Fibroblast of skin of left biceps (primary cell): ENCODE data around the gene DDX23.
"Not testable (repeated sequence)": the region's sequence is repeated elsewhere in the genome, so short reads cannot be mapped to it uniquely, and the experiment has no call there.

Source experiments
- DNase-seq, 2 experiments: peaks; one replicate each; pipeline ENCODE4 v3.0.0-alpha.2; 2013; ENCODE audit warnings: low read depth in 2 of 2

Gene DDX23

GRCh38 chr12:48851883-48852733 lies at the start of gene DDX23:
Gene DDX23, minus strand, starts transcription at chr12:48852163. Its CDS starts 6,381 bp downstream, at chr12:48845782.
- DNase-seq: peak; percentile 91 to 92

DNA sequence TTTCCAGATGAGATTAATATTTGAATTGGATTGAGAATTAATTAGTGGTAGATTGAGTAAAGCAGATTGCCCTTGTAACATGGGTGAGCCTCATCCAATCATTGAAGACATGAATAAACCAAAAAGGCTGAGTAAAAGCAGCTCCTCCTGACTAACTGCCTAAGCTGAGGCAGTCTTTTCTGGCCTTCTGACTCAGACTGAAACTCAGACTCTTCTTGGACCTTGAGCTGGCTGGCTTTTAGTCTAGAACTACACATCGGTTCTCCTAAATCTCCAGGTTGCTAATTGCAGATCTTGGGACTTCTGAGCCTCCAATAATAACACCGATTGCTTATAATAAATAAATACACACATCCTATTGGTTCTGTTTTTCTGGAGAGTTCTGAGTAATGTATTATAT lies 49.3 kb upstream of the DDX23 start:
- no peak for DNase-seq

DNA sequence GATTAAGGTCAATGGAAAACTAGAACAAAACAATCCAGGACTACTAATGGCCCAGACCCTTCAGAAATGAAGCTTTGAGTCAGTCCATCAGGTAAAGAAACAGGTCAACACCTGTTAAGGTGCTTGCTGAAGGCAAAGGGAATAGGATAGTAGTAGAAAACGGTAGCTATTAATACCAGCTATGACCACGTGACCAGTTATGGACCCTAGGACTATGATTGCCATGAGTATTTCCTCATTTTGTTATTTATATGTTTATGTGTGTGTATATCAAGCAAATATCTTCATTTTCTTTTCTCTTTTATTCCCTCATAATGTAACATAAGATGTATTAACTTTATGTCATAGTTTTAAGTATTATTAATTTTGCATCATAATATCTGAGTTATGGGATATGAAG lies 47.7 kb upstream of the DDX23 start:
- DNase-seq: no peak

DNA sequence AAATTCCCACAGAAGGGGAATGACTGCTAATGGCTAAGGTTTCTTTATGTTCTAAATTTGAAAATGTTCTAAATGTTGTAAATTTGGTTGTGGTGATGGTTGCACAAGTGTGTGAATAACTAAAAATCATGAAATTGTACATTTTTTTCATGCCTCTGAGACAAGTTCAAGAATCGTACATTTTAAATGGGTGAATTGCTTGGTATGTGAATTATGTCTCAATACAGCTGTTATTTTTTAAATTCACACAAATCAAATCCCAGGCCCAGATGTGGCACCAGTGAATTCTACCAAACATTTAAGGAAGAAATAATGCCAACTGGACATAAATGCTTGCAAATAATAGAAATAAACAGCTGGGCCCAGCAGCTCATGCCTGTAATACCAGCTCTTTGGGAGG lies 42.3 kb upstream of the DDX23 start:
- DNase-seq: no peak

DNA sequence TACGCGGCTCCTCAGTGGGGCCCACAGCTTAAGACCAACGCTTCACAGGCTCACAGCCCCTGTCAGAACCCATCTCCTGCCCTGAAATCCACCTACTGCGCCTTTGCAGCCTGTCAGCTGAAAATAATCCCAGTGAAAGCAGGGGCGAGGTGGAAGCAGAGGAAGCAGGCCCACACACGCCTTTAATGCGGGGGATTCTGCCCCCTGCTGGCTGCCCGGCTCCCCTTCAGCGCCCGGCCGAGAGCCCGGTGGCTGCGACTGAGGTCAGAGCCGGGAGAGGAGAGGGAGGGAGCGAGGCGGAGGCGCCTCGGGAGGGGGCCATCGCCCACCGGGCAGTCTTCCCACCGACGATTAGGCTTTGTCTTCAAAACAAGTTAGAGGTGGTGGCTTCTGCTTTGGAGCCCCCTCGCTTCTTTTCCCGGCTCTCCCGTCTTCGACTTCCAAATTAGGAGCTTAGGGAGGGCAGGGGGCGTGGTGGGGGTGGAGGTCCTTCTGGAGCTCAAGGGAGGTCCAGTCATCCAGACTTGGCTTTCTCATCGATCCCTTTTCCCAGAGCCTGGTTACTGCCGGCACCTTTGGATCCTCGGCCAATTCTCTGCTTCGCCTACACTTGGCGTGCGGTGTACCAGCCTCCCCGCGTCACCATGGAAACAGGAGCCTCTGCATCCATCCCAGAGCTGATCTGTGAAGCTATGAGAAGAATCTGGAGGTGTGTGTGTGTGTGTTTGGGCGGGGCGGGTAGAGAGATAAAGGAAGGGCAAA lies 38.9 kb upstream of the DDX23 start:
- peak in 1 of 2 experiments; percentile 32 for DNase-seq

DNA sequence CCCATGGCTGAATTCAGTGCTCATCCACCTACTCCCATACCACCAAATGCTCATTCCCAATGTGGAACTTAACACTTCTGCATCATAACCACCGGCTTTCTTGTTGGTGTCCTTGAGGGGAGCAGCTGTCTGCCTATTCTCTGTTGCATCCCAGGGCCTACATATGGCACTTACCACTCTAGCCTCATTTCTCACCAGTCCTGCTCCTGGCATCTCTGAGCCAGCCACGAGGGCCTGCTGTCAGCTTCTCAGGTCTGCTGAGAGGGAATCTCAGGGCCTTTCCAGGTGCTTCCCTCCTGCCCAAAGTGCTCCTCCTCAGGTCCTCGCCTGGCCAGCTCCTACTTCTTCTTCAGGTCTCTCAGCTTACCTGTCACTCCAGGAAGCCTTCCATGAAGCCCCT lies 37.7 kb upstream of the DDX23 start:
- DNase-seq: no peak

DNA sequence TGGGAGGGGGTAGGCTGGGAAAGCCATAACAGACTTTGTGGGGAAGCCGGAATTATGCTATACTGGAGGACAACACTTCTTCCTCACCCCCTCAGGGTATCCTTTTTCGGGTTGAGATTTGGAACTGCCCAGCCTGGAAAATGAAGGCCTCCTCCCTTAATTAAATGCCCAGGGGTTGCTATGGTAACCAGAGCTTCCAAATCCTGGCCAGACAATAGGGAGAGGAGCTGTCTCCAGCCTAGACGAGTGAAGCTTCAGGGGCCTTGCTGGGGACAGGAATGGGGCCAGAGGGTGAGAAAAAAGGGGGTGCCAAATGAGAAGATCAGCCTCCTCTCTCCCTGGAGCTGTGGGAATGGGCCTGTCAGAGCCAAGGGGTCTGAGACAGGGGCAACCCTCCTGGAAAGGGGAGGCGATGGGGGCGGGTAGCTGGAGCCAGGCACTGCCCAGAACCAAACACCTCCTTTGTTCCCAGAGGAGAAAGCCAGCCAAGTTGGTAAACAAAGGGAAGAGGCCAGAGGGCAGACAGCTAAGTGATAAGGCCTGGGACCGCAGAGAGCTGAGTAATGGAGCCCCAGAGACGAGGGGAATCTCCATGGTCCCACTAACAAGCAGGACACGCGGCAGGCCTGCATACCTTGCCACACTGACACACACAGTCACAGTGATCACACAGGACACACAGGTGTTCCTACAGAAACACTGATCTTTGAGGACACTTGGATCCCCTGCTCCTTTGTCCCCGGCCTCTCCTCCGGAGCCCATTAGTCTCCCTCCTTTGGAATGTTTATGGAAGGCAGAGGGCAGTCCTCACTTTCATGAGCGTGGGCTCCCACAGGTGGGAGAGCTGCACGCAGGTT lies 31.6 kb upstream of the DDX23 start:
- no peak for DNase-seq

- DNase-seq: no peak
Measured at GRCh38 chr12:48882972-48883304, 31.0 kb upstream of the DDX23 start.

DNA sequence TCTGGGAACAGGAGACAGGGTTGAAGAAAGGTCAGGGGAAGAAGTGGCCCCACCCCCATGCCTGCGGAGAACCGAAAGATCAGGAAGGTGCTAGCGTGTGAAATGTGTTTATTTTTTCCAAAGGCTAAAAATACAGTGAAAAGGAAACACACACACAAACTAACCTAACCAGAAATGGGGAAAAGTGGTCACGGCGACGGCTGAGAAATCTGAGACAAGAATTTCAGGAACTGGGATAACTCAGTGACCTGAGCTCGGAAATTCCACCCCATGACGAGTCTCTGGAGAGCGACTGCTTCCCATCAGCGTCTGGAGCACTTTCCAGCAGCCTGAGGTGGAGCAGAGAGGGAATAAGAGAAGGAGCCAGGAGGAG lies 30.3 kb upstream of the DDX23 start:
- DNase-seq: no peak

- no peak for DNase-seq
Measured at GRCh38 chr12:48881686-48882314, 29.8 kb upstream of the DDX23 start.

DNA sequence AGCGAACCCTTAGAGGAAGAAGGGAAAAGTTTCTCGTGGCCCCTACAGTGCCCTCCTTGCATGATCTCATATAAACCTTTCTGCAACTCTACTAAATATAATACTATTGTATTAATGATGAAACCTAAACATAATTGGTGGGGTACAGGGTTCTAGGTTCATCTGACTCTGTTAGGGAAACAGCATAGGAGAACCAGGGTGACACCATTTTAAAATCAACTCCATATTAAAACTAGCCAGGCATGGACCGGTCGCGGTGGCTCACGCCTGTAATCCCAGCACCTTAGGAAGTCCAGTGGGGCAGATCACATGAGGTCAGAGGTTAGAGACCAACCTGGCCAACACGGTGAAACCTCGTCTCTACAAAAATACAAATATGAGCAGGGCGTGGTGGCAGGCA lies 28.7 kb upstream of the DDX23 start:
- DNase-seq: no peak

- DNase-seq: no peak
Measured at GRCh38 chr12:48878548-48878947, 26.6 kb upstream of the DDX23 start.

- no peak for DNase-seq
Measured at GRCh38 chr12:48875944-48876515, 24.1 kb upstream of the DDX23 start.

GRCh38 chr12:48873534-48873933 lies 21.6 kb upstream of the DDX23 start:
- not testable (repeated sequence) for DNase-seq

- no peak for DNase-seq
Measured at GRCh38 chr12:48873096-48873495, 21.1 kb upstream of the DDX23 start.

DNA sequence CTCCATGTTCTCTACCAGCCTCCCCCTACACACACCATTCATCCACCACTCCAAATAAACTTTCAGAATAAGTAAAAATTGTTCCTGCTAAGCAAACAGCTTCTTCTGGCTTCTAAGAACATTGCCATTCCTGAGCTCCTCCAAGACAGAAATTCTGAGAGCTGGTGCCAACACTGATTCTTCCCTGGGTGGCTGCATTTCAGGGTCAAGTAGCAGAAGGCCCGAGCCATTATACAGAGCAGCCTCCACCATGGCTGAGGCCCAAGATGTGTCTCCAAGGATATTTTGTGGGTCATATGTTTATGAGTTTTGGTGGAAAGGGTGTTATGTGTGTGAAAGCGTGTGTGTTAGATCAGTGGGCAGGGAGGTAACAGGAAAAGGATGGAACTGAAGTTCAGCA lies 17.2 kb upstream of the DDX23 start:
- DNase-seq: no peak

- no peak for DNase-seq
Measured at GRCh38 chr12:48868451-48868850, 16.5 kb upstream of the DDX23 start.

DNA sequence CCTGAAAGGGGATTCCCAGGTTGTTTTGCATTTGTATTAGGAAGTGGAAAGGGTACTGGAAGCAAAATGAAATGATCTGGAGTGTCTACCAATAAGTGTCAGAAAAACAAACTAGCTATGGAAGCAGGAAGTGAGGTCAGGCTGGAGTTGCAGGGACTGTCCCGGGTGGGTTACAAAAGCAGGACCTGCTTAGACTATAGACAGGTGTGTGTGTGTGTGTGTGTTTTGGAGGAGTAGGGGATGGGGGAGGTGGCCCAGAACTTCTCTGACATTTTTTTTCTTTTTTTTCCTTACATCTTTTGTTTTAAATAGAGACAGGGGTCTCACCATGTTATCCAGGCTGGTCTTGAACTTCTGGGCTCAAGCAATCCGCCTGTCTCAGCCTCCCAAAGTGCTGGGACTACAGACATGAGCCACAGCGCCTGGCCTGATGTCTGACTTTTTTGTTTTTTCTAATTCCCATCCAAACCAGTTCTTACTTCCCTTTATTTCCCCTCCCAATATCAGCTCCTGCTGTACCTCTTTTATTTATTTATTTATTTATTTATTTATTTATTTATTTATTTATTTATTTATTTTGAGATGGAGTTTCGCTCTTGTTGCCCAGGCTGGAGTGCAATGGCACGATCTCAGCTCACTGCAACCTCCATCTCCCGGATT lies 14.2 kb upstream of the DDX23 start:
- no peak for DNase-seq

GRCh38 chr12:48865281-48866051 lies 13.5 kb upstream of the DDX23 start, which contains the start of gene RND1:
Gene RND1, minus strand, starts transcription at chr12:48865870. Its CDS starts 103 bp downstream, at chr12:48865767.
- peak; percentile 65 to 72 for DNase-seq

DNA sequence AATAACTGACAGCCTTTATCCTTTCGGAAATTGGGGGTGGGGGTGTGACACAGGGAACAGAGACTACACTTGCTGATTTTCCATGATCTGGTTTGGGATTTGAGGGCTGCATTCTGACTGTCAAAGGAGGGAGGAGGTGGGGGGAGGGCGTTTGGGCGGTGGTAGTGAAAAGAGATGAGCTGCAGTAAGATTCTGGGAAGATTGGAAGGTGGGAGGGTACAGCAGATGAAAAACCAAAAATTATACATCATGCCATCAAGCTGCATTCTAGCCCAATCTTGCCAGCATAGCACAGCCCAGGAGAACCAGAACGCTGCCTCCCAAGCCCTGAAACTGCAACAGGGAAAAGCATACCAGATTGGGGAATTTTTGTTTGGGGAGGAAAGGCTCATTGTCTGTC lies 11.3 kb upstream of the DDX23 start:
- DNase-seq: no peak
